OCI-LY3 (cell line): Measurements from ENCODE around the gene CPLX1.

Experiments
- H2AFZ ChIP-seq: fragments of 200-600, 300-600 bp; shearing (Covaris generic); 2 replicates; pipeline ENCODE4 v1.6.0; 2014; ENCODE audit warnings: antibody characterized with exemption, low read depth, low read length
- H3K27ac ChIP-seq: fragments of 200-600, 300-600 bp; sonication (generic); 2 replicates; pipeline ENCODE4 v1.5.1; 2014; ENCODE audit warnings: mild to moderate bottlenecking, low read length, moderate library complexity, mixed read lengths
- H3K27me3 ChIP-seq: fragments of 200-600, 300-600 bp; sonication (generic); 2 replicates; pipeline ENCODE4 v1.6.1; 2014; ENCODE audit warnings: low read depth, low read length, mixed read lengths
- H3K36me3 ChIP-seq: fragments of 200-600, 300-600 bp; sonication (generic); replicated peaks from 2 replicates; pipeline ENCODE3; 2014; ENCODE audit warnings: low read depth, low read length, mixed read lengths
- H3K4me1 ChIP-seq: fragments of 300-600, 200-600 bp; sonication (generic); 2 replicates; pipeline ENCODE4 v1.6.1; 2014; ENCODE audit warnings: low read length, mixed read lengths
- H3K4me2 ChIP-seq: fragments of 200-600, 300-600 bp; sonication (generic); 2 replicates; pipeline ENCODE4 v1.6.1; 2014; ENCODE audit warnings: low read length, mixed read lengths
- H3K4me3 ChIP-seq: fragments of 300-600, 200-600 bp; sonication (generic); 2 replicates; pipeline ENCODE4 v1.5.1; 2014; ENCODE audit warnings: antibody characterized with exemption, mild to moderate bottlenecking, low read length, moderate library complexity
- H3K79me2 ChIP-seq: fragments of 300-600, 200-600 bp; shearing (Covaris generic); 2 replicates; pipeline ENCODE4 v1.6.1; 2014; ENCODE audit warnings: mild to moderate bottlenecking, low read length, mixed read lengths
- H3K9ac ChIP-seq: fragments of 300-600, 200-600 bp; shearing (Covaris generic); 2 replicates; pipeline ENCODE4 v1.6.0; 2014; ENCODE audit warnings: mild to moderate bottlenecking, low read length, moderate library complexity
- H3K9me3 ChIP-seq: fragments of 200-600, 300-600 bp; shearing (Covaris generic); 2 replicates; pipeline ENCODE4 v1.6.1; 2014; ENCODE audit warnings: low read length, mixed read lengths; ENCODE audit not compliant: insufficient read depth
- H4K20me1 ChIP-seq: fragments of 200-600, 300-600 bp; sonication (generic); 2 replicates; pipeline ENCODE4 v1.6.1; 2016; ENCODE audit warnings: low read length, mixed read lengths; ENCODE audit not compliant: insufficient read depth
- EZH2phosphoT487 ChIP-seq: fragments of 200-600 bp; shearing (Covaris generic); IDR thresholded peaks from 2 replicates; pipeline ENCODE4 v1.6.1; 2018; ENCODE audit warnings: antibody characterized with exemption, mixed run types, low read depth
- TF ChIP-seq, protein P1 (sequence below): fragments of 200-600, 300-600 bp; sonication (generic); IDR thresholded peaks from 2 replicates; pipeline ENCODE4 v1.5.1; 2014; ENCODE audit warnings: antibody characterized with exemption, low read length, low read depth

The CPLX1 gene

DNA sequence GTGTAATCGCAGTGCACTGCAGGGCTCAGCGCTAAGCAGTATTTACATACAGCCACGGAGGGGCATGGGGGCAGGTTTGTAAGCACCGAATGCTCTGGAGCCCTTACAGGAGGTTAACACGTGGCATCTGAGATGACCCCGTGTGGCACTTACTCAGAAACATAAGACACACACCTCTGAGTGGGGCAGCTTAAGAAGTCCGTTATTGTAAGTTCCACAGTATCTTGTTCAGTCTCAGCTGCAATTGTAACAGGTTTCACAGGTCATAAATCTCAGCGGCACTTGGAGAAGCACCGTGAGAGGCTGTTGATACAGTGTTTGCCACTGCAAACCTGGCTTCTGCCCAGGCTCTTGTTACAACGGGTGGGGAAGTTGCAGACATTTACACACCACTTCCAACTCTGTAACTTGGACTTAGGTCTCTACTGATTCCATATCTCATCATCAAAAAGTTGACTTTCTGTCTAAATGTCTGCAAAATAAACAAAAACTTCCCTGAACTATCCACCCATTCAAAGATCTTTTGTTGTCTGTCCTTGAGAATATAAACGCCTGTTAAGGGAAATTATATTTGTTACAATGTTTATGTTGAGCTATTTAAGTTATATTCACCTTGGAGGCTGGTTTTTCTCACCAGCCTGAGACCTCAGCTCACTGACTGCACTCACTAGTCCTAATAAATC is 10.3 kb downstream of the CPLX1 start:
- TF ChIP-seq, protein P1, sequence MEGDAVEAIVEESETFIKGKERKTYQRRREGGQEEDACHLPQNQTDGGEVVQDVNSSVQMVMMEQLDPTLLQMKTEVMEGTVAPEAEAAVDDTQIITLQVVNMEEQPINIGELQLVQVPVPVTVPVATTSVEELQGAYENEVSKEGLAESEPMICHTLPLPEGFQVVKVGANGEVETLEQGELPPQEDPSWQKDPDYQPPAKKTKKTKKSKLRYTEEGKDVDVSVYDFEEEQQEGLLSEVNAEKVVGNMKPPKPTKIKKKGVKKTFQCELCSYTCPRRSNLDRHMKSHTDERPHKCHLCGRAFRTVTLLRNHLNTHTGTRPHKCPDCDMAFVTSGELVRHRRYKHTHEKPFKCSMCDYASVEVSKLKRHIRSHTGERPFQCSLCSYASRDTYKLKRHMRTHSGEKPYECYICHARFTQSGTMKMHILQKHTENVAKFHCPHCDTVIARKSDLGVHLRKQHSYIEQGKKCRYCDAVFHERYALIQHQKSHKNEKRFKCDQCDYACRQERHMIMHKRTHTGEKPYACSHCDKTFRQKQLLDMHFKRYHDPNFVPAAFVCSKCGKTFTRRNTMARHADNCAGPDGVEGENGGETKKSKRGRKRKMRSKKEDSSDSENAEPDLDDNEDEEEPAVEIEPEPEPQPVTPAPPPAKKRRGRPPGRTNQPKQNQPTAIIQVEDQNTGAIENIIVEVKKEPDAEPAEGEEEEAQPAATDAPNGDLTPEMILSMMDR: no peak
- TF ChIP-seq EZH2phosphoT487: no peak
- H3K9ac ChIP-seq: no peak overlapping the region
- H3K27me3 ChIP-seq: peaks cover 12% of the 10 kb centered on the region
- H3K79me2 ChIP-seq: no peaks in the 10 kb centered on the region
- no peak overlapping the region for H3K4me2 ChIP-seq
- H2AFZ ChIP-seq: no peak overlapping the region
- H3K27ac ChIP-seq: no peak overlapping the region
- H3K9me3 ChIP-seq: no peaks in the 10 kb centered on the region
- H3K4me3 ChIP-seq: no peak overlapping the region
- H3K36me3 ChIP-seq: no peaks in the 10 kb centered on the region
- no peaks in the 10 kb centered on the region for H3K4me1 ChIP-seq
- H4K20me1 ChIP-seq: no peaks in the 10 kb centered on the region

DNA sequence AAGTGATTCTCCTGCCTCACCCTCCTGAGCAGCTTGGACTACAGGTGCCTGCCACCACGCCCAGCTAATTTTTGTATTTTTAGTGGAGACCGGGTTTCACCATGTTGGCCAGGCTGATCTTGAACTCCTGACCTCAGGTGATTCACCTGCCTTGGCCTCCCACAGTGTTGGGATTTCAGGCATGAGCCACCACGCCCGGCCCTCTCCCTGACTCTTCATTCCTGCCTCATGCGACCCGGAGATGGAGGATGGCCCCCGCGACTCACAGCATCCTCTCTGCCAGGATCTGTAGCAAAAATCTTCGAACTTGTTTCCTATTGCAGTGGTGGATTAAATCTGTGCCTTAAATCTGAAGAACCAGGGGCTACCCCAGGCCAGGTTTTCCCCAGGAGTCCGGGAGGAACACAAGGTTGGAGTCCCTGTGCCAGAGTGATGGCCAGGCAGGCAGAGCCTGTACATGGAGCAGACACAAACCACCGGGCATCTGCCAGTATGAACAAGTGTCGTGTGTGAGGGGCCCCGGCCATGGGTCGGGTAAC is 11.5 kb downstream of the CPLX1 start:
- Histone ChIP-seq H3K27me3 (peaks cover 12% of the 10 kb centered on the region), H3K36me3 (no peaks in the 10 kb centered on the region), H3K9ac (no peak overlapping the region), H3K4me1 (no peaks in the 10 kb centered on the region), H3K4me3 (no peak overlapping the region), H4K20me1 (no peaks in the 10 kb centered on the region), H2AFZ (no peak overlapping the region), H3K79me2 (no peaks in the 10 kb centered on the region), H3K9me3 (no peaks in the 10 kb centered on the region), H3K27ac (no peak overlapping the region), H3K4me2 (no peak overlapping the region)
- TF ChIP-seq EZH2phosphoT487: no peak
- TF ChIP-seq, protein P1: no peak

DNA sequence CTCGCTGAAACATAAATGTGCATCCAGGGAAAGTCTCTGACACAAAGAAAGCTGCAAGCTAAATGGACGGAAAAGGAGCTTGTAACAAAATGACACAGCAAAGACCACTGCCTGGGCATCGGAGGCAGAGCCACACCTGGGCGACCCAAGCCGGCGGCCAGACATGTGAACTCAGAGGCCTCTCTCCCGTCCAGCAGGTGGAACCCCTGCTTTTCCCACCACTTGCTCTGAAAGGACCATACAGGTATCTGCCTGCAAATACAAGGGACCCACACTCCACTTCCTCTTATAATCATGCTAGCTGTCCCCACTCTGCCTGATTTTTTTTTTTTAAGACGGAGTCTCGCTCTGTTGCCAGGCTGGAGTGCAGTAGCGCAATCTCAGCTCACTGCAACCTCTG is 12.0 kb downstream of the CPLX1 start:
- Histone ChIP-seq H2AFZ (no peak overlapping the region), H3K9ac (no peak overlapping the region), H3K36me3 (no peaks in the 10 kb centered on the region), H3K79me2 (no peaks in the 10 kb centered on the region), H4K20me1 (no peaks in the 10 kb centered on the region), H3K4me2 (no peak overlapping the region), H3K4me3 (no peak overlapping the region), H3K27ac (no peak overlapping the region), H3K27me3 (peaks cover 12% of the 10 kb centered on the region), H3K4me1 (no peaks in the 10 kb centered on the region), H3K9me3 (no peaks in the 10 kb centered on the region)
- TF ChIP-seq EZH2phosphoT487: no peak
- TF ChIP-seq, protein P1: no peak

DNA sequence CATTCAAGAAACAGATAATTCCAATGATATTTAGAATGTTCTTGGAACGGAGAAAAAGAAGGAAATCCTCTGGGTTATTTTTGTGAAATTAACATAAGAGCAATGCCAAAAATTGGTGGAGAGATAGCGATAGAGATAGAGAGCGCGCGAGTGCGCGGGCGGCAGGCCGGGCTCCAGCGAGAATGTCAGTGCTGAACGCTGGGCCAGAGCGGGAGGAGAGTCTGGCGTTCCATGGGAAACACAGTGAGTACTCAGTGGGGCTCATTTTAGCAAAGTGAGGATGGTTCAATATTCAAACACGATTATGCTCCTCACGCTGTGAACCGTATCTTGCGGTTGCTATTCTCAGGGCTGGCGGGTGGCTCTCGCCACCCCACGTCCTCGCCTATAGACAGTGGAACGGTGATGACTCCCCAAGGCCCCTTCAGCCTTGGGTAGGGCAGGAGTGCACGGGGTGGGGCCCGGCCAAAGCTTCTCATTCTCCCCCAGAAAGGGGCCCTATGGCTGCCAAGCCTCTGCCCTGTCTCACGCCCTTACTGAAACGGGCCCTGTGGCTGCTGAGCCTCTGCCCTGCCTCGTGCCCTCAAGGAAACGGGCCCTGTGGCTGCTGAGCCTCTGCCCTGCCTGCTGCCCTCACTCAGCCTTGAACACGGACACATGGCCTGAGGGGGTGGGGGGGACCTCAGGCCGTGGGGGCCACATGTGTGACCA is 16.9 kb downstream of the CPLX1 start:
- H3K27me3 ChIP-seq: peaks cover 6% of the 10 kb centered on the region; the same call in 1 of the 2 replicates

More for the DNA sequence above, 16.9 kb downstream of the CPLX1 start:
- H3K4me3 ChIP-seq: no peak overlapping the region
- no peaks in the 10 kb centered on the region for H3K36me3 ChIP-seq
- no peaks in the 10 kb centered on the region for H3K9me3 ChIP-seq
- H3K27ac ChIP-seq: no peak overlapping the region
- H2AFZ ChIP-seq: no peak overlapping the region
- H3K4me2 ChIP-seq: no peak overlapping the region
- H3K4me1 ChIP-seq: no peaks in the 10 kb centered on the region
- no peak for TF ChIP-seq EZH2phosphoT487
- TF ChIP-seq, protein P1: no peak
- no peak overlapping the region for H3K9ac ChIP-seq
- no peaks in the 10 kb centered on the region for H4K20me1 ChIP-seq
- H3K79me2 ChIP-seq: no peaks in the 10 kb centered on the region
